ENCODE measurements around the gene ABHD3. TPM values are rescaled to one million over a fixed set of nuclear protein-coding genes. Genes with fewer than 3 reads are reported as not detected.
A peak's percentile ranks its signal among the peaks of the same experiment; 100 is the strongest.
"Not testable (repeated sequence)": the region's sequence is repeated elsewhere in the genome, so short reads cannot be mapped to it uniquely, and the experiment has no call there.

The ABHD3 gene
- total RNA-seq, 4 donors from 2014 or later = 3.8 to 4.5 (median 4.2) TPM

DNA sequence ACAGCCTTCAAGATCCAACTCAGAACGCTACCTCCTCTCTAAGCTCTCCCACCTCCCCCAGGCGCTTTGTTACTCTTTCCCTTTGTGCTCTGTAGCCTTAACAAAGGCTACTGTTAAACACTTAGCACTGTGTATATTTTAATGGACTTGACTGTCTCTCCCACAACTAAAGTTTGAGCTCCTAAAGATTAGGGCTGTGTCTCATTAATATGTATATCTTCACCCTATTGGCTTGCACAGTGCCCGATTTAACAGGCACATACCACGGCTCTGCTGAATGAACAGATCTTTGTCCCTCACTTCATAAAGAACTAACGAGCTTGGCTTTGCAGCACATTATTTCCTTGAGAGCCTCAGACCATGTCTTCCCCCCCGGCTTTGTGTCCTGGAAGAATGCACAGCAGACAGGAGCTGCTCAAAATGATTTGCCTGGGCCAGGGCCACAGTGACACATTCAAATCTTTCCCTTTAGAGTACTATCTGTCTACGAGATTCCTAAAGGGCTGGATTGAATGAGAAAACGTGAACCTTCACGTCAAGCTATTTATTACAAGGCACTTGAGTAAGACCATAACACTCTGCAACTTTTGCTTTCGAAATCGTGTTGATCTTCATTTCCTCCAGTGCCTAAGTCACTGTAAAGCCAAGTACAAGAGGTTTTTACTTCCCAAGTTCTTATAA, 22.1 kb downstream of the ABHD3 start:
- peaks cover 4 to 6% of the 10 kb centered on the region in 2 donors for H3K4me1 ChIP-seq
- H3K9me3 ChIP-seq = no peaks in the 10 kb centered on the region
- TF ChIP-seq POLR2A (IDR thresholded peaks at IDR 0.05) (no peak), CTCF (IDR thresholded peaks at IDR 0.05 in 4 of 5, conservative IDR thresholded peaks at IDR 0.05 in 1 of 5) (no peak)
- H3K4me3 ChIP-seq = peak overlapping the region in 3 of 4 donors; percentile 10 to 39 (median 33)
- intact Hi-C loops (cut with DNase I; ENCODE audit: low total_unique reads) (no loop called here), in situ Hi-C loops (cut with MboI; ENCODE audit: low sequenced_read_pairs in 4 of 4) (no loop called here)
- no peaks in the 10 kb centered on the region for H3K27me3 ChIP-seq
- peaks cover 0 to 1% of the 10 kb centered on the region in 2 donors for H3K36me3 ChIP-seq
- DNase-seq (no peak), ATAC-seq (peak; percentile 89 to 92)
- peak overlapping the region; percentile 23 to 62 (median 48) for H3K27ac ChIP-seq

- TF ChIP-seq CTCF (IDR thresholded peaks at IDR 0.05 in 4 of 5, conservative IDR thresholded peaks at IDR 0.05 in 1 of 5) (no peak), POLR2A (IDR thresholded peaks at IDR 0.05) (no peak)
- H3K27ac ChIP-seq = no peak overlapping the region
- ATAC-seq = no peak
- no peaks in the 10 kb centered on the region for H3K36me3 ChIP-seq
- no peak for DNase-seq
- no peaks in the 10 kb centered on the region for H3K9me3 ChIP-seq
- no peaks in the 10 kb centered on the region for H3K27me3 ChIP-seq
- H3K4me1 ChIP-seq = peaks cover 4 to 6% of the 10 kb centered on the region in 2 donors
- in situ Hi-C loops (cut with MboI; ENCODE audit: low sequenced_read_pairs in 4 of 4) (no loop called here), intact Hi-C loops (cut with DNase I; ENCODE audit: low total_unique reads) (no loop called here)
- no peak overlapping the region for H3K4me3 ChIP-seq
These were observed 24.4 kb downstream of the ABHD3 start for GRCh38 chr18:21680161-21680560.

- no peak overlapping the region for H3K4me3 ChIP-seq
- H3K9me3 ChIP-seq = no peaks in the 10 kb centered on the region
- no peak for ATAC-seq
- no peaks in the 10 kb centered on the region for H3K36me3 ChIP-seq
- H3K4me1 ChIP-seq = peaks cover 4 to 6% of the 10 kb centered on the region in 2 donors
- intact Hi-C loops (cut with DNase I; ENCODE audit: low total_unique reads) = no loop called here
- TF ChIP-seq POLR2A (IDR thresholded peaks at IDR 0.05) = no peak
- TF ChIP-seq CTCF (IDR thresholded peaks at IDR 0.05 in 4 of 5, conservative IDR thresholded peaks at IDR 0.05 in 1 of 5) = no peak
- H3K27me3 ChIP-seq = no peaks in the 10 kb centered on the region
- no peak for DNase-seq
- in situ Hi-C loops (cut with MboI; ENCODE audit: low sequenced_read_pairs in 4 of 4) = no loop called here
- no peak overlapping the region for H3K27ac ChIP-seq
These were observed 25.7 kb downstream of the ABHD3 start for GRCh38 chr18:21678859-21679258.

- H3K4me3 ChIP-seq; intact Hi-C loops (cut with DNase I; ENCODE audit: low total_unique reads); in situ Hi-C loops (cut with MboI; ENCODE audit: low sequenced_read_pairs in 4 of 4); DNase-seq; H3K36me3 ChIP-seq; H3K9me3 ChIP-seq; ATAC-seq; H3K27ac ChIP-seq; H3K27me3 ChIP-seq: not testable (repeated sequence)
- H3K4me1 ChIP-seq = peaks cover 3 to 17% of the 10 kb centered on the region in 2 donors
These were observed 29.2 kb downstream of the ABHD3 start for GRCh38 chr18:21675354-21675753.

- Histone ChIP-seq H3K27ac (peak overlapping the region; percentile 55 to 74 (median 66)), H3K9me3 (no peaks in the 10 kb centered on the region), H3K27me3 (no peaks in the 10 kb centered on the region), H3K36me3 (no peaks in the 10 kb centered on the region), H3K4me3 (no peak overlapping the region), H3K4me1 (peaks cover 3 to 14% of the 10 kb centered on the region in 2 donors)
- in situ Hi-C loops (cut with MboI; ENCODE audit: low sequenced_read_pairs in 4 of 4) = no loop called here
- intact Hi-C loops (cut with DNase I; ENCODE audit: low total_unique reads) = no loop called here
- DNase-seq (peak; percentile 9 to 47), ATAC-seq (peak; percentile 85 to 88)
- TF ChIP-seq CTCF (IDR thresholded peaks at IDR 0.05 in 4 of 5, conservative IDR thresholded peaks at IDR 0.05 in 1 of 5) (no peak), POLR2A (IDR thresholded peaks at IDR 0.05) (no peak)
These were observed 31.9 kb downstream of the ABHD3 start for GRCh38 chr18:21672521-21673267.

All from gastrocnemius medialis (tissue), 4 donors.